ENCODE data around the gene KCND2. TPM values are rescaled to one million over a fixed set of nuclear protein-coding genes. Genes with fewer than 3 reads are reported as not detected.
A peak's percentile ranks its signal among the peaks of the same experiment; 100 is the strongest.

The KCND2 gene
- total RNA-seq, 2 experiments from 2014 or later, result not detected

DNA sequence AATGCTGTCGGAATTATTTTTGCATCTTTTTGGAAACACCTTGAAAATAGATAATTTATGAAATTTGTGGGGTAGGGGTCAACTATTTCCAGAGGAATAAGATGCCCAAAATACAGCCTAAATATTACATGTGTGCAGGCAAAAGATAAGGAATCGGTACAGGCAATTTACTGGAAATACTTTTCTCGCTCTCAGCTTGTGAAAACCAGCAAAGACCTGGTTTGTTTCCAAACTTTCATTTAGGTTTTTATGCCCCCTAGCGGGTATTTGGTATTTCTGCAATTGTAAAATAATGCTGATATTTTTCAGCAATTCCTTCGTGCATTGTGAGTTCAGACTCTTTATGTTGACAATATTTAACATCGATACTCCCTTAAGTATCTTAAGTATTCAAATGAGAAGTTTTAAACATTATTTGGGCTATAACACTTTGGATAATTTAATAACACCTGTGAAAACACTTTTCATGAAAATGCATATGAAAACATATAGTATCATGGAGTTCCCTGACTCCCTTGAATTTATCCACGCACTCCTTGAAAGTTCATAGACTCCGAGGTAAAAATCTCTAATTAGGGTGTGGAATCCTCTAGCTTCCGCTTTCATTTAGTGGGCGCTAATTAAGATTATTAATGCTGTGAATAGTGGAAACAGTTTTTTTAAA is 452.5 kb downstream of the KCND2 start:
- intact Hi-C loops (cut with micrococcal nuclease), result no loop called here
- Mint-ChIP-seq H3K36me3 (ENCODE audit: low read depth) (no peaks in the 10 kb centered on the region), H3K27ac (no peak overlapping the region), H3K9me3 (no peaks in the 10 kb centered on the region), H3K27me3 (peaks cover 2% of the 10 kb centered on the region), H3K4me1 (ENCODE audit: low read depth) (no peaks in the 10 kb centered on the region), H3K4me3 (no peak overlapping the region)
- TF ChIP-seq, protein P1, sequence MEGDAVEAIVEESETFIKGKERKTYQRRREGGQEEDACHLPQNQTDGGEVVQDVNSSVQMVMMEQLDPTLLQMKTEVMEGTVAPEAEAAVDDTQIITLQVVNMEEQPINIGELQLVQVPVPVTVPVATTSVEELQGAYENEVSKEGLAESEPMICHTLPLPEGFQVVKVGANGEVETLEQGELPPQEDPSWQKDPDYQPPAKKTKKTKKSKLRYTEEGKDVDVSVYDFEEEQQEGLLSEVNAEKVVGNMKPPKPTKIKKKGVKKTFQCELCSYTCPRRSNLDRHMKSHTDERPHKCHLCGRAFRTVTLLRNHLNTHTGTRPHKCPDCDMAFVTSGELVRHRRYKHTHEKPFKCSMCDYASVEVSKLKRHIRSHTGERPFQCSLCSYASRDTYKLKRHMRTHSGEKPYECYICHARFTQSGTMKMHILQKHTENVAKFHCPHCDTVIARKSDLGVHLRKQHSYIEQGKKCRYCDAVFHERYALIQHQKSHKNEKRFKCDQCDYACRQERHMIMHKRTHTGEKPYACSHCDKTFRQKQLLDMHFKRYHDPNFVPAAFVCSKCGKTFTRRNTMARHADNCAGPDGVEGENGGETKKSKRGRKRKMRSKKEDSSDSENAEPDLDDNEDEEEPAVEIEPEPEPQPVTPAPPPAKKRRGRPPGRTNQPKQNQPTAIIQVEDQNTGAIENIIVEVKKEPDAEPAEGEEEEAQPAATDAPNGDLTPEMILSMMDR (IDR thresholded peaks at IDR 0.05), result peak; percentile 67
- ChIA-PET CTCF (interaction anchor here (1.2 to 2.4 kb wide), 5 partner anchors 12 to 790 kb away, joined by 3 to 7 read pairs (median 4); no protein-coding TSS in a partner anchor), POLR2A (no interaction called here)
- ATAC-seq, result no peak
- no peak for DNase-seq

DNA sequence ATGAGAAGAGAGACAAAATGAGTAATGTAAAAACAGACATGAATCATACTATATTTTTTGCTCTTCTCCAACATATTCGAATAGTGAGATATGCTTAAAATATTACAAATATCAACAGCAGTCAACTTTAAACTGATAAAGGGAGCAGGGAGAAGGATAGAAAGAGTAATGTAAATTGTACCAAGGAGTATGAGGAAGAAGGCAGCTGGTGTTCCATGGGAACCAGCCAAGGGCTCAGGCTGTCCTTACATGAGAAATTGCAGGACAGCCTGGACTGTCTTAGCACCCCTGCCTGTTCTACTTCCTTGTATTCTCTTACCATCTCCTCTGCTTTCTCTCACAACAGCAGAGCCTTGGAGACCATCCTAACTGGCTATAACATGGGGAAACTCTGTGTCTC is 456.3 kb downstream of the KCND2 start:
- H3K27me3 Mint-ChIP-seq, result peaks cover 2% of the 10 kb centered on the region
- ATAC-seq, result no peak
- POLR2A ChIA-PET, result no interaction called here
- CTCF ChIA-PET, result interaction anchor here (2.6 kb wide), 1 partner anchor 62 kb away, joined by 6 read pairs; no protein-coding TSS in a partner anchor
- H3K4me3 Mint-ChIP-seq, result no peak overlapping the region
- intact Hi-C loops (cut with micrococcal nuclease), result no loop called here
- no peaks in the 10 kb centered on the region for H3K36me3 Mint-ChIP-seq (ENCODE audit: low read depth)
- no peaks in the 10 kb centered on the region for H3K4me1 Mint-ChIP-seq (ENCODE audit: low read depth)
- DNase-seq, result no peak
- no peak overlapping the region for H3K27ac Mint-ChIP-seq
- TF ChIP-seq, protein P1 (IDR thresholded peaks at IDR 0.05), result no peak
- no peaks in the 10 kb centered on the region for H3K9me3 Mint-ChIP-seq

DNA sequence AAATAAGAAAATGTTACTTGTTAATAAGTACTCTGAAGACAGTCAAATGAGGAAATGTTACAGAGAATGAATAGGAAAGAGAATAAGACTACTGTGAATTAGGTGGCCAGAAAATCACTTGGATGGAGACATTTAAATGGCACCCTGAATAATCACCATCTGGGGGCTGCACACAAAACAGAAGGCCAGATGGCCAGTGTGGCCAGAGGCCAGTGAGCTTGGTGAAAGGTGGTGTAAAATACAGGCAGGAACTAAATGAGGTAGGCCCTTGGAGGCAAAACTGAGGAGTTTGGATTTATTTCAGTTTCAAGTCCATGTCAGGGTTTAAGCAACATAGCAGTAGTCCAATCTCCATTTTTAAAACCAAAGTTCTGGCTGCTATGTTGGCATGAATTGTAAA is 458.3 kb downstream of the KCND2 start:
- CTCF ChIA-PET, result interaction anchor here (2.6 kb wide), 1 partner anchor 60 kb away, joined by 6 read pairs; no protein-coding TSS in a partner anchor
- Mint-ChIP-seq H3K36me3 (ENCODE audit: low read depth) (no peaks in the 10 kb centered on the region), H3K27me3 (peaks cover 2% of the 10 kb centered on the region), H3K4me3 (no peak overlapping the region), H3K9me3 (no peaks in the 10 kb centered on the region), H3K4me1 (ENCODE audit: low read depth) (no peaks in the 10 kb centered on the region), H3K27ac (no peak overlapping the region)
- POLR2A ChIA-PET, result no interaction called here
- intact Hi-C loops (cut with micrococcal nuclease), result no loop called here
- no peak for ATAC-seq
- no peak for DNase-seq
- TF ChIP-seq, protein P1 (IDR thresholded peaks at IDR 0.05), result no peak

DNA sequence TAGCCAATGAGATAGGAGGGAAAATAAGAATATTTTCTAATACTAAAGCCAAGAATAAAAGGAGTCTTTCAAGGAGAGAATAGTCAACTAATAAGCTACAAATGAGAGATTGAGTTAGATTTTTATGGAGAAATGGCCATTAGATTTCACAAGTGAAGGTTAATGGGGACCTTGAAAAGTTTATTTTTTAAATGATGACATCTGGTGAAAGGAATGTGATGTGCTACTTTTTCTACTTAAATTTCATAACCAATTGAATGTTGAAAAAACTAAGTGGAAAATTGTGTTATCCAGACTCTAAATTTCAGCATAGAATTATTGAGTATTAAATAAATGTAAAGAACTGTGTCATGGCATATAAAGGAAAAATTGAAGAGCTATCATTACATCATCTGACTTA is 459.3 kb downstream of the KCND2 start:
- Mint-ChIP-seq H3K27me3 (peaks cover 3% of the 10 kb centered on the region), H3K36me3 (ENCODE audit: low read depth) (no peaks in the 10 kb centered on the region), H3K4me3 (no peak overlapping the region), H3K4me1 (ENCODE audit: low read depth) (no peaks in the 10 kb centered on the region), H3K9me3 (no peaks in the 10 kb centered on the region), H3K27ac (no peak overlapping the region)
- ChIA-PET CTCF (no interaction called here), POLR2A (no interaction called here)
- ATAC-seq, result no peak
- intact Hi-C loops (cut with micrococcal nuclease), result no loop called here
- TF ChIP-seq, protein P1 (IDR thresholded peaks at IDR 0.05), result no peak
- DNase-seq, result no peak

DNA sequence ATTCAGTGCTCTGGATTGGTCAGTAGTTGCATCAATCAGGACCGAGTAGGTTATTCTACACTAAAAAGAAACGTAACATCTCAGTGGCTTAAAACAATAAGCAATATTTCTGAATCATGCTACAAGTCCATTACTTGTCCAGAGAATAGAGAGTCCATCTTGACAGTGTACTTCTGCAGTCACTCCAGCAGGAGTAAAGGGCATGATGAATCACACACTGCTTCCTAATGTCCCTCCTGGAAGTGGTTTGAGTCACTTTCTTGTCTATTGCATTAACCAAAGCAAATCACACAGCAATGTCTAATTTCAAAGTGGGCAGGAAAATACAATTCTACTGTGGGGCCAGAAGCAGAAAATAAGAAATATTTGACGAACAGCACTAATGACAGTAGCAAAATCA is 460.2 kb downstream of the KCND2 start:
- H3K27ac Mint-ChIP-seq, result no peak overlapping the region
- POLR2A ChIA-PET, result no interaction called here
- TF ChIP-seq, protein P1 (IDR thresholded peaks at IDR 0.05), result no peak
- peaks cover 7% of the 10 kb centered on the region for H3K27me3 Mint-ChIP-seq
- no peaks in the 10 kb centered on the region for H3K9me3 Mint-ChIP-seq
- intact Hi-C loops (cut with micrococcal nuclease), result no loop called here
- no peaks in the 10 kb centered on the region for H3K4me1 Mint-ChIP-seq (ENCODE audit: low read depth)
- DNase-seq (no peak), ATAC-seq (no peak)
- H3K36me3 Mint-ChIP-seq (ENCODE audit: low read depth), result no peaks in the 10 kb centered on the region
- no peak overlapping the region for H3K4me3 Mint-ChIP-seq
- CTCF ChIA-PET, result no interaction called here

Measured in activated CD8-positive, alpha-beta T cell treated with anti-CD3 and anti-CD28 coated beads for 36 hours (primary cell).